GM12872 (cell line): ENCODE data around the gene GZF1.

Experiments used
- TF ChIP-seq, protein P1 (sequence below): IDR thresholded peaks from 3 replicates; pipeline ENCODE4 v1.5.1; 2011; ENCODE audit warnings: low read depth, mild to moderate bottlenecking, low read length, moderate library complexity; ENCODE audit not compliant: insufficient read depth

The GZF1 gene

DNA sequence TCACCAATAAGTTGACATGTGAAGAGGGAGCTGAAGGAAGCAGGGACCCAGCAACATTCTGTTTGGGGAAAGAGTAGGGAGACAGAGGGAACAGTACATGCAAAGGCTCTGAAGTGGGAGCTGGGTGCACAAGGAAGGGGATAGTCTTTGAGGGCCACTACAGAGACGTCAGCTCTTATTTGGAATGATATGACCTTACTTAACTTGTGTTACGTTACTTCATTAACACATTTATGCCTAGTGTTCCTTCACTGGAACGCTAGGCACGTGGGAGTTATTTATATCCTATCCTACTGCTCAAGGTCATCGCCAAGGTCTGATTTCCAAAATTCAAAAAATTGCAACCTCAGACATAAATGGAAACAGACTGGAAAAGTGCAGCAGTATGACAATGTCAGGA lies 39.1 kb downstream of the GZF1 start:
- TF ChIP-seq, protein P1, sequence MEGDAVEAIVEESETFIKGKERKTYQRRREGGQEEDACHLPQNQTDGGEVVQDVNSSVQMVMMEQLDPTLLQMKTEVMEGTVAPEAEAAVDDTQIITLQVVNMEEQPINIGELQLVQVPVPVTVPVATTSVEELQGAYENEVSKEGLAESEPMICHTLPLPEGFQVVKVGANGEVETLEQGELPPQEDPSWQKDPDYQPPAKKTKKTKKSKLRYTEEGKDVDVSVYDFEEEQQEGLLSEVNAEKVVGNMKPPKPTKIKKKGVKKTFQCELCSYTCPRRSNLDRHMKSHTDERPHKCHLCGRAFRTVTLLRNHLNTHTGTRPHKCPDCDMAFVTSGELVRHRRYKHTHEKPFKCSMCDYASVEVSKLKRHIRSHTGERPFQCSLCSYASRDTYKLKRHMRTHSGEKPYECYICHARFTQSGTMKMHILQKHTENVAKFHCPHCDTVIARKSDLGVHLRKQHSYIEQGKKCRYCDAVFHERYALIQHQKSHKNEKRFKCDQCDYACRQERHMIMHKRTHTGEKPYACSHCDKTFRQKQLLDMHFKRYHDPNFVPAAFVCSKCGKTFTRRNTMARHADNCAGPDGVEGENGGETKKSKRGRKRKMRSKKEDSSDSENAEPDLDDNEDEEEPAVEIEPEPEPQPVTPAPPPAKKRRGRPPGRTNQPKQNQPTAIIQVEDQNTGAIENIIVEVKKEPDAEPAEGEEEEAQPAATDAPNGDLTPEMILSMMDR: no peak

DNA sequence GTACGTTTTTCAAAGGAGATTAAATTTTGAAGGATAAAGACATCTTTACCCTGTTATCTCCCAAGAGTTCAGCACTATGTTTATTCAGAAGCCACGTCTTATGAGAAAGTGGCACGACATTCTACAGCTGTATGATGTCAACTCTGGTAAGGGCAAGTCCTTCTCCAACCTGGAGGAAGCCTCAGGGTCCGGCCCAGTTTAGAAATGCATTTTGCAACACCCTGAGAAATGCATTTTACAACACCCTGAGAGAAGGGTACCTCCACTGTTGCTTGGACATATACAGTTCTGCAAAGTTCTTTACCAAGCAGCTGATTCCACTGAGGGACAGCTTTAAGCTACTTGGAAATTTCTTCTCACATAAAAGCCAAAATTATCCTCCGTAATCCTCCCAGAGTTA lies 41.8 kb downstream of the GZF1 start:
- TF ChIP-seq, protein P1: no peak

DNA sequence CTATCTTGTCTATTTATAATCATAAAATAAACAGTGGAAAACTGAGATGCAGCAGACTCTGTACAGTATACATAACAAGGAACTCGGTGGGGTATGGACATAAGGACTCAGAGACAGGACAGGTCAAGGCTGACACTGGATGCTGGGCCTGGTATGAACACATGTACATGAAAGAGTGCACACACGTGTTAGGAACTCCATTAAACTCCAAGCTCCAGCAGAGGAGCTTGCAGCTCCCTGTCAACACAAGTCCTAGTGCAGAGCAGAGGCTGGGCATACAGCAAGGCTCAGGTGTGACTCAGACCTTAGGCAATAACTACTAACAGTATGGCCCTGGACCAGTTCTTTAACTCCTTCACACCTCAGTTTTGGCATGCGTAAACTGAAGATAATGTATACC lies 42.2 kb downstream of the GZF1 start:
- TF ChIP-seq, protein P1: no peak

DNA sequence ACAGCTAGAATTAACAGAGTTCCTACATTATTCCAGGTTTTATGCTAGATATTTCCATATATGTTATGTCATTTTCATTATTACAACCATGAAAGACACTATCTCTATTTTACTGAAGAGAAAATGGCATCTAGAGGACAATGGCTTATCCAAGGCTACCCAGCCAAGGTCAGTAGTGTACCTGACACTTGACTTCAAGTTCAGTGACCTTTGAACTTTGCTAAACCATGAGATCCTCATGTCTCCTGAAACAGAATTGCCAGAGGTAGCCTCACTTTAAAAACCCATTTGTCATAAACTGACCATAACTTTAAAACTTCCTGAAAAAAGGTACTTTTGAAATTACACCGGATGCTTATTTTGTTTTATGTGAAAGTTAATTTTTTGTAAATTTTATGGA lies 44.9 kb downstream of the GZF1 start:
- TF ChIP-seq, protein P1: no peak

DNA sequence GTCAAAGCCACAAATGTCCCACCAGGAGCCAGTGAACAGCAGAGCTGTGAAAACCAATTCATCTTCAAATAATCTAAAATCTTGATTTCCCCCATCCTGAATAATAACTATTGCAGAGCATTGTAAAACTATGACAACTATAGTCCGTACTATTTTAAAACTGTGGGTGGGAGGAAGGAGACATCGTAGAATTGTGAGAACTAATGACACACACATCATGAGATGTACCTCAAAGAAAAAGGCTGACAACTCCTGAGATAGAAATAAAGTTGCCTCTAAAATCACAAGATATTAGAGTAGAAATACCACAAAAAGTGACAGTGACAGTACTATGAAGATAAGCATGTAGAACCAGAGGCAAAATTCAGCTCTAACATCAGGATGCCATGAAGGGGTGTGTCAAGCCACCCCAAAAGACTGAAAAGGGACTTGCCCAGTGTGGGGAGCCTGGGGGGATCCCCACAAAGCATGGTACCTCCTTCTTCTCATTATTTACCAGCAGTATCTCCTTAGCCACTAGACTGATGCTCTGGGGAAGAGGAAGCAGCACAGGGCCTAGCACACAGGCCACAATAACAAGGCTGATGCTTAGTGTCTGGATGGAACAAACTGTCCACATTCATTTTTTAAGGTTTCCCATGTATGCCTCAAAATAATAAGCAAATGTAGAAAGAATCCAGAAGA lies 45.9 kb downstream of the GZF1 start:
- TF ChIP-seq, protein P1: no peak

DNA sequence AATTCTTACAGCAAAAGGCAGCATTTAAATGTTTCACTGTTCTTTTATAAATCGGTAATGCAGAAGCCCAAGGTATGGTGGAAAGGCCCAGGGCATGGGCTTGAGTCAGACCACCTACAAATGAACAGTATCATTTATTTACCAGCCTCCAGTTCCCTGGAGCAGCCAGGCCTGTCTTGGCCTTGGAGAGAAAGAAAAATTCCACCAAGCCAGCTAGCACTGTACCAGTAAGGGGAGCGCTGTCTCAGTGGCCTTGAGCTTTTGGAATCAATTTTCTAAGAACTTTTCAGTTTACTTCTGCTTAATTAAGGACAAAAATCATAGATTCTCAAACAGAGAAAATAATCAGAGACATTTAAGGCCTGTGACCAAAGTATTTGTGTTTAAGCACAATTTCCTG lies 47.0 kb downstream of the GZF1 start:
- TF ChIP-seq, protein P1: no peak

DNA sequence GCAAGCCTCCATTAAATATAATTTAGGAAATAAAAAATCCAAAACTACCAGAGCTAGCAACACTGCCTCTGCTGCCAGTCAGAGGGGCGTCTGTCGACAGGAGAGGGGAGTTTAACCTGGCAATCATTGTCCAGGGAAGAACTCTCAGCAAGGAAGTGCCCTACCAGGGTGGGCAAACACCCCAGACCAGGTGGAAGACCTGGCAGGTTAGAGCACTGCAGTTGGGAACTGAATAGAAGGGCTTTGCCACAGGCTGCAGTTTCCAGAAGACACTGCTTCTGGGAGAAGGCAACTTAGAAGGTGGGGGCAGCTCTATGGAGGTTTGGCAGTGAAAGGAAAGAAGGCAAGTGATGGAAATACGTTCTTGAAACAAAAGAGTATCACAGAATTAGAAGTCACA lies 47.8 kb downstream of the GZF1 start:
- TF ChIP-seq, protein P1: no peak
